ENCODE measurements around the gene PSAPL1.

PSAPL1 gene

GRCh38 chr4:7391637-7392437 is 42.9 kb downstream of the PSAPL1 start:
- H3K4me3 ChIP-seq (ENCODE audit: low read depth, low read length) = no peak overlapping the region
- H3K27ac ChIP-seq = peak overlapping the region; percentile 27
- TF ChIP-seq CTCF (IDR thresholded peaks at IDR 0.05; ENCODE audit: low read depth, low read length) = no peak
- no peaks in the 10 kb centered on the region for H3K27me3 ChIP-seq (ENCODE audit: insufficient read depth, low read depth, severe bottlenecking)
- no peaks in the 10 kb centered on the region for H3K9me3 ChIP-seq (ENCODE audit: severe bottlenecking)
- no peaks in the 10 kb centered on the region; the same call in none of the 2 replicates for H3K36me3 ChIP-seq
- DNase-seq = peak; percentile 4

- TF ChIP-seq CTCF (IDR thresholded peaks at IDR 0.05; ENCODE audit: low read depth, low read length) = no peak
- H3K9me3 ChIP-seq (ENCODE audit: severe bottlenecking) = no peaks in the 10 kb centered on the region
- no peaks in the 10 kb centered on the region for H3K27me3 ChIP-seq (ENCODE audit: insufficient read depth, low read depth, severe bottlenecking)
- DNase-seq = peak; percentile 6
- H3K27ac ChIP-seq = peak overlapping the region; percentile 52
- H3K4me3 ChIP-seq (ENCODE audit: low read depth, low read length) = no peak overlapping the region
- H3K36me3 ChIP-seq = no peaks in the 10 kb centered on the region; the same call in none of the 2 replicates
Measured at GRCh38 chr4:7390906-7391636, 43.7 kb downstream of the PSAPL1 start.

GRCh38 chr4:7390336-7390735 is 44.4 kb downstream of the PSAPL1 start:
- no peaks in the 10 kb centered on the region for H3K27me3 ChIP-seq (ENCODE audit: insufficient read depth, low read depth, severe bottlenecking)
- H3K36me3 ChIP-seq = no peaks in the 10 kb centered on the region; the same call in 1 of the 2 replicates
- TF ChIP-seq CTCF (IDR thresholded peaks at IDR 0.05; ENCODE audit: low read depth, low read length) = no peak
- DNase-seq = peak; percentile 63
- H3K27ac ChIP-seq = peak overlapping the region; percentile 52
- no peak overlapping the region for H3K4me3 ChIP-seq (ENCODE audit: low read depth, low read length)
- no peaks in the 10 kb centered on the region for H3K9me3 ChIP-seq (ENCODE audit: severe bottlenecking)

- Histone ChIP-seq H3K9me3 (ENCODE audit: severe bottlenecking) (no peaks in the 10 kb centered on the region), H3K27ac (peak overlapping the region; percentile 52), H3K4me3 (ENCODE audit: low read depth, low read length) (no peak overlapping the region), H3K27me3 (ENCODE audit: insufficient read depth, low read depth, severe bottlenecking) (no peaks in the 10 kb centered on the region), H3K36me3 (no peaks in the 10 kb centered on the region; the same call in 1 of the 2 replicates)
- TF ChIP-seq CTCF (IDR thresholded peaks at IDR 0.05; ENCODE audit: low read depth, low read length) = no peak
- peak; percentile 19 for DNase-seq
Measured at GRCh38 chr4:7389719-7390118, 45.0 kb downstream of the PSAPL1 start.

GRCh38 chr4:7389101-7389701 is 45.5 kb downstream of the PSAPL1 start:
- H3K9me3 ChIP-seq (ENCODE audit: severe bottlenecking) = no peaks in the 10 kb centered on the region
- DNase-seq = peak; percentile 2
- no peak for TF ChIP-seq CTCF (IDR thresholded peaks at IDR 0.05; ENCODE audit: low read depth, low read length)
- H3K36me3 ChIP-seq = no peaks in the 10 kb centered on the region; the same call in 1 of the 2 replicates
- H3K4me3 ChIP-seq (ENCODE audit: low read depth, low read length) = no peak overlapping the region
- H3K27ac ChIP-seq = no peak overlapping the region
- no peaks in the 10 kb centered on the region for H3K27me3 ChIP-seq (ENCODE audit: insufficient read depth, low read depth, severe bottlenecking)

All from WERI-Rb-1 (cell line).